A549 (cell line): Measurements from ENCODE around the gene ITGB1.

ENCODE experiments used
- BHLHE40 ChIP-seq: IDR thresholded peaks from 2 replicates; pipeline ENCODE4 v1.6.1; 2012; ENCODE audit warnings: low read depth, low read length, inconsistent platforms
- CHD2 ChIP-seq: fragments of 150-350 bp; IDR thresholded peaks from 2 replicates; pipeline ENCODE4 v1.6.1; 2014; ENCODE audit warnings: low read length; ENCODE audit not compliant: partially characterized antibody
- EP300 ChIP-seq, 2 experiments: fragments of >200 bp; sonication (Bioruptor Twin); formaldehyde crosslinking; IDR thresholded peaks; 2 replicates in 1 of 2; 3 replicates in 1 of 2; pipeline ENCODE4 v1.6.1; 2016 to 2017
- FOSL2 ChIP-seq, 2 experiments: fragments of 450-650 bp in 1 of 2; fragments of >200 bp in 1 of 2; sonication (Bioruptor Twin) in 1 of 2; formaldehyde crosslinking; IDR thresholded peaks; 2 replicates each; pipeline versions ENCODE4 v1.5.0 to v1.6.1; 2016 to 2020; ENCODE audit warnings: mild to moderate bottlenecking in 1 of 2, moderate library complexity in 1 of 2
- HDAC2 ChIP-seq: fragments of 200-600 bp; sonication (generic); IDR thresholded peaks from 2 replicates; pipeline ENCODE4 v1.6.1; 2016
- NR3C1 ChIP-seq: fragments of >200 bp; sonication (Bioruptor Twin); formaldehyde crosslinking; IDR thresholded peaks from 3 replicates; pipeline ENCODE4 v1.6.1; 2017
- POLR2A ChIP-seq: IDR thresholded peaks from 2 replicates; pipeline ENCODE4 v1.6.1; 2012; ENCODE audit warnings: mild to moderate bottlenecking, low read length
- REST ChIP-seq: fragments of 200-600 bp; sonication (generic); IDR thresholded peaks from 2 replicates; pipeline ENCODE4 v1.6.1; 2016; ENCODE audit warnings: antibody characterized with exemption, mild to moderate bottlenecking, moderate library complexity
- TP53 ChIP-seq: fragments of 250-450 bp; sonication (Bioruptor Pico); IDR thresholded peaks from 2 replicates; pipeline ENCODE4 v1.5.0; 2021; ENCODE audit warnings: mild to moderate bottlenecking, moderate library complexity
- TF ChIP-seq, protein P1 (sequence below): fragments of >200 bp; sonication (Bioruptor Twin); formaldehyde crosslinking; IDR thresholded peaks from 3 replicates; pipeline ENCODE4 v1.5.1; 2016

DNA sequence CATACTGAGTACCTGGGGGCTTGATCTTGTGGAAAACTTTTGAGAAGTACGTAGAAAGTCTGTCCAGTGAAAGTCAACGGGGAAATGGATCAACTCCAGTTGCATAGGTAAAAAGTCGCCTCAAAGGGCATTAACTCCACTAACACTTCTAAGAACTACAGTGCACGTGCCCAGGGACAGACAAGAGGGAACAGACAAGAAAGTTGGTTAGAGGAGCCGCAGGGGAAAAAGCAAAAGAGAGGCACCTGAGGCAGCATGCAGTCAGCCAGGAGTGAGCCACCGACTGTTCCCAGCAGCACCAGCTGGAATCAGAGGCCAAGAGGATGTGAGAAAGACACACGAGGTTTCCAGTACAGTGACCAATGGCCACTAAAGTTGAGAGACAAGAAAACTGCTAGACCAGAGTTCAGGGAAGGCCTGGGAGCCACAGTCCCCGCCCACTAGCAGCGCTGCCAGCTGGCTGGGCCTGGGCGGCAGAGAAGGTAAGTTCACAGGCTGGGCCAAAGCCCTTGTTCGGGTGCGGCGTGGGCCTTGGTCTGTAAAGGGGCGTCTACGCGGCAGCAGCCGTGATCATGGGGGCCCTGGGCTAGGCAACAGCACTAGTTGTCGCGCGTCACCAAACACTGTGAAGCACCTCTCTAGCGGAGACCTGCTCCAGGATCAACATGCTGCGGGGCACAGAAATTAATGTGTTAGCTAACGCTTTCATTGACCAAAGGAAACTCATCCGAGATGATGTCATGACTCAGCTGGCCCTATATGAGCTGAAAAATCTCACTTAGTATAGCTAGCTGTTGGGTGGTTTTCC is 14.0 kb downstream of the ITGB1 start:
- TF ChIP-seq BHLHE40 (no peak), CHD2 (no peak), POLR2A (peak; percentile 10; the same call in 1 of the 2 replicates), NR3C1 (no peak), EP300 (IDR thresholded peaks at IDR 0.05) (no peak), REST (no peak), TP53 (CRISPR knock-in tag) (peak; percentile 43; the same call in 1 of the 2 replicates), HDAC2 (no peak), FOSL2 (IDR thresholded peaks at IDR 0.05) (no peak), FOSL2 (CRISPR knock-in tag; IDR thresholded peaks at IDR 0.05) (no peak; the same call in 1 of the 2 replicates)
- TF ChIP-seq, protein P1, sequence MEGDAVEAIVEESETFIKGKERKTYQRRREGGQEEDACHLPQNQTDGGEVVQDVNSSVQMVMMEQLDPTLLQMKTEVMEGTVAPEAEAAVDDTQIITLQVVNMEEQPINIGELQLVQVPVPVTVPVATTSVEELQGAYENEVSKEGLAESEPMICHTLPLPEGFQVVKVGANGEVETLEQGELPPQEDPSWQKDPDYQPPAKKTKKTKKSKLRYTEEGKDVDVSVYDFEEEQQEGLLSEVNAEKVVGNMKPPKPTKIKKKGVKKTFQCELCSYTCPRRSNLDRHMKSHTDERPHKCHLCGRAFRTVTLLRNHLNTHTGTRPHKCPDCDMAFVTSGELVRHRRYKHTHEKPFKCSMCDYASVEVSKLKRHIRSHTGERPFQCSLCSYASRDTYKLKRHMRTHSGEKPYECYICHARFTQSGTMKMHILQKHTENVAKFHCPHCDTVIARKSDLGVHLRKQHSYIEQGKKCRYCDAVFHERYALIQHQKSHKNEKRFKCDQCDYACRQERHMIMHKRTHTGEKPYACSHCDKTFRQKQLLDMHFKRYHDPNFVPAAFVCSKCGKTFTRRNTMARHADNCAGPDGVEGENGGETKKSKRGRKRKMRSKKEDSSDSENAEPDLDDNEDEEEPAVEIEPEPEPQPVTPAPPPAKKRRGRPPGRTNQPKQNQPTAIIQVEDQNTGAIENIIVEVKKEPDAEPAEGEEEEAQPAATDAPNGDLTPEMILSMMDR: no peak
